LNCAP (cell line): Measurements from ENCODE around the gene C20orf173.

Experiments
- TF ChIP-seq, protein P1 (sequence below): fragments of 450-650 bp; IDR thresholded peaks from 2 replicates; pipeline ENCODE4 v1.5.1; 2017; ENCODE audit warnings: mild to moderate bottlenecking

Gene C20orf173

DNA sequence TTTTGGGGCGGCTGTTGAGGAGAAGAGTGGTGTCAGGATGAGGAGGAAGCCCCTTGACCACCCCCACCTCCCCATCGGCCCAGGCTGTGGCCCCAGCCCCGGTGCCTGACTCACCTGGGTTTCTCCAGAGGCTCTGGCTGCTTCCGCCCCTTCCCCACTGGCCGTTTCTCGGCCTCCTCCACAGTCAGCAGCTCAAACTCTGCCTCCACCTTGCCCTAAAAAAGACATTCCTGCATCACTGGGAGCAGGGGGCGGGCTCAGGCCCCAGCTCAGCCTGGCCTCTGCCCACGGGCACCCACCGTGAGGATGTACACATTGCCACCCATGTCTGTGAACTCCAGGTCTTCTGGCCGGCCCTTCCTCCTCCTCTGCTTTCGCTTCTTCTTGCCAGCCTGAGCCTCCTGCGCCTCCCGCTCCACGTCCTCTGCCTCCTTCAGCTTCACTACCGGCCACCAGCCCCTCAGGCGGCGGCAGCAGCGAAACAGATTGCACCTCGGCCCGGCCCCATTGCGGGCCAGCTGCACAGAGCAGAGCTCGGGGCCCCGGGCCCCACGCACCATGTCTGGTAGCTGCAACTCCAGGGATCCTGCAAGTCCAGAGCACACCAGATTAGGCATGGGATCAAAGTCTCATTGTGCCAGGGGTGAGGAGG, 29.7 kb upstream of the C20orf173 start:
- TF ChIP-seq, protein P1, sequence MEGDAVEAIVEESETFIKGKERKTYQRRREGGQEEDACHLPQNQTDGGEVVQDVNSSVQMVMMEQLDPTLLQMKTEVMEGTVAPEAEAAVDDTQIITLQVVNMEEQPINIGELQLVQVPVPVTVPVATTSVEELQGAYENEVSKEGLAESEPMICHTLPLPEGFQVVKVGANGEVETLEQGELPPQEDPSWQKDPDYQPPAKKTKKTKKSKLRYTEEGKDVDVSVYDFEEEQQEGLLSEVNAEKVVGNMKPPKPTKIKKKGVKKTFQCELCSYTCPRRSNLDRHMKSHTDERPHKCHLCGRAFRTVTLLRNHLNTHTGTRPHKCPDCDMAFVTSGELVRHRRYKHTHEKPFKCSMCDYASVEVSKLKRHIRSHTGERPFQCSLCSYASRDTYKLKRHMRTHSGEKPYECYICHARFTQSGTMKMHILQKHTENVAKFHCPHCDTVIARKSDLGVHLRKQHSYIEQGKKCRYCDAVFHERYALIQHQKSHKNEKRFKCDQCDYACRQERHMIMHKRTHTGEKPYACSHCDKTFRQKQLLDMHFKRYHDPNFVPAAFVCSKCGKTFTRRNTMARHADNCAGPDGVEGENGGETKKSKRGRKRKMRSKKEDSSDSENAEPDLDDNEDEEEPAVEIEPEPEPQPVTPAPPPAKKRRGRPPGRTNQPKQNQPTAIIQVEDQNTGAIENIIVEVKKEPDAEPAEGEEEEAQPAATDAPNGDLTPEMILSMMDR, result no peak

DNA sequence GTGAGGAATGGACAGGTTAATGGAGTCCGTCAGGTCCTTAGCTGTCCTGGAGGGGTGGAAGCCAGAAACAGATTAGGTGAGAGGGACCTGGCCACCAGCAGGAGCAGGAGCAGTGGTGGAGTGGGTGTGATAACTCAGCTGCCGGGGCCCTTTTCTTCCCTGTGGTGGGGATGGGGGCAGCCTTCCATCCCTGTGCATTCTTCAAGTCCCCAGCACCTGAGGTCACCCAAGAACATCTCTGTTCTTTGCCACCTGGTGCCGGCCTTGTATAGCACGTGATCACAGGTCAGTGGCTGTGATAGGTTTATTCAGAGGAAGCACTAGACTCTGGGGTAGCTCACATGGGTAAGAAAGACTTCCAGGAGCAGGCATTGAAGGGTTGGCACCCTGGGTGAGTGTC, 29.0 kb upstream of the C20orf173 start:
- TF ChIP-seq, protein P1, result no peak

DNA sequence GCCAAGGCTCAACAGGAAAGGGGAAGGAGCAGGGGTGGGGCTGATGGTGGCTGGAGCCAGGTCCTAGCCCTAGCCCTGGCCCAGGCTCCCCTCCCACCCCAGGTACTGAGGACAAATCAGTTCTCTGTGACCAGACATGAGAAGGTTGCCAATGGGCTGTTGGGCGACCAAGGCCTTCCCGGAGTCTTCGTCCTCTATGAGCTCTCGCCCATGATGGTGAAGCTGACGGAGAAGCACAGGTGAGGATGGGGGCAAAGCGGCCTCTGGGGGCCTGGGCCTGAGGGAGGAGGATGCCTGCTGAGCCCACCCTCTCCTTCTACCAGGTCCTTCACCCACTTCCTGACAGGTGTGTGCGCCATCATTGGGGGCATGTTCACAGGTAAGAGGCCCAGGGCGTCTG, 27.4 kb upstream of the C20orf173 start:
- TF ChIP-seq, protein P1, result no peak

- TF ChIP-seq, protein P1, result no peak
Measured at GRCh38 chr20:35555951-35556645, 26.6 kb upstream of the C20orf173 start.

DNA sequence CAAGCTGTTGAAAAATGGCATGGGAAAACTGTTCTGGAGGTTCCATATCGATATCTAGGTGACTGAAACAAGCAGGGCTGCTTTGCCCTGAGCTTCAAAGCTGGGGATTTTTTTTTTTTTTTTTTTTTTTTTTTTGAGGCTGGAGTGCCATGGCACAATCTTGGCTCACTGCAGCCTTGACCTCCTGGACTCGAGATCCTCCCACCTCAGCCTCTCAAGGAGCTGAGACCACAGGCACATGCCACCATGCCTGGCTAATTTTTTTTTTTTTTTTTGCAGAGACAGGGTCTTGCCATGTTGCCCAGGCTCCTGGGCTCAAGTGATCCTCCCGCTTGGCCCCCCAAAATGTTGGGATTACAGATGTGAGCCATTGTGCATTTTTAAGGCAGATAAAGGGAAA, 23.5 kb upstream of the C20orf173 start:
- TF ChIP-seq, protein P1, result no peak

DNA sequence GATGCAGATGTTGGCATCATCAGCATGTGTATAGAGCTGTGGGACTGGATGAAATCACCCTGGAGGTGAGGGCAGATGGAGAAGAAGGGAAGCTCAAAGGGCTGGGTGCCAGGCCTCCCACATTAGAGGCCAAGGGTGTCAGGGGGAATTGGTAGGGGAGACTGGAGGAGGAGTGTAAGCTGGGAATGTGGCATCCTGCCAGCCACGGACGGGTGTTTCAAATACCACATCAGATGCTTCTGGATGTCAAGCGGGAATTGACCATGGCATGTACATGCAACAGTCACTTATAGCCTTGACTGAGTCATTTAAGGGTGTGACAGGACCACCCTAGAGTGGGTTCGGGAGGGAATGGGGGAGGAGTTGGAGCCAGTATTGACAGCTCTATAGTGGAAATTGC, 22.1 kb upstream of the C20orf173 start:
- TF ChIP-seq, protein P1, result no peak

DNA sequence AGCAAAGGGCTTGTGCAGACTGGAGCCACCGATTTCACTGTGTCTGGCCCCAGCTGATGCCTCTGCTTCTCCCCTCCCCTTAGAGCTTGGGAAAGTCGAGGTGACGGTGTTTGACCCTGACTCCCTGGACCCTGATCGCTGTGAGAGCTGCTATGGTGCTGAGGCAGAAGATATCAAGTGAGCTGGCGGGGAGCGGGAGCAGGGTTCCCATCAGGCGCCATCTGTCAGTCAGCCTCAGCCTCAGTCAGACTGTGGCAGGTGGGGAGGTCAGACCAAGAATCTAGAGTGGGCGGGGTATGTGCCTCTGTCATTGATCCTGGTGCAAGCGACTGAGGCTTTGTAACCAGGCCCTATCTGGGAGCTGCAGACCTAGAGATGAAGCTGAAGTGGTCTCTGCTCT, 17.9 kb upstream of the C20orf173 start:
- TF ChIP-seq, protein P1, result no peak
